PC-9 (cell line): Measurements from ENCODE around the gene CDH19.

ENCODE experiments used
- EZH2 ChIP-seq: fragments of 200-600 bp; sonication (generic); IDR thresholded peaks from 2 replicates; pipeline ENCODE4 v1.8.0; 2017; ENCODE audit warnings: antibody characterized with exemption, low read depth
- TF ChIP-seq, protein P1 (sequence below): fragments of 200-600 bp; sonication (generic); conservative IDR thresholded peaks from 2 replicates; pipeline ENCODE4 v1.6.1; 2017; ENCODE audit warnings: mixed run types, antibody characterized with exemption, mild to moderate bottlenecking, moderate library complexity

DNA sequence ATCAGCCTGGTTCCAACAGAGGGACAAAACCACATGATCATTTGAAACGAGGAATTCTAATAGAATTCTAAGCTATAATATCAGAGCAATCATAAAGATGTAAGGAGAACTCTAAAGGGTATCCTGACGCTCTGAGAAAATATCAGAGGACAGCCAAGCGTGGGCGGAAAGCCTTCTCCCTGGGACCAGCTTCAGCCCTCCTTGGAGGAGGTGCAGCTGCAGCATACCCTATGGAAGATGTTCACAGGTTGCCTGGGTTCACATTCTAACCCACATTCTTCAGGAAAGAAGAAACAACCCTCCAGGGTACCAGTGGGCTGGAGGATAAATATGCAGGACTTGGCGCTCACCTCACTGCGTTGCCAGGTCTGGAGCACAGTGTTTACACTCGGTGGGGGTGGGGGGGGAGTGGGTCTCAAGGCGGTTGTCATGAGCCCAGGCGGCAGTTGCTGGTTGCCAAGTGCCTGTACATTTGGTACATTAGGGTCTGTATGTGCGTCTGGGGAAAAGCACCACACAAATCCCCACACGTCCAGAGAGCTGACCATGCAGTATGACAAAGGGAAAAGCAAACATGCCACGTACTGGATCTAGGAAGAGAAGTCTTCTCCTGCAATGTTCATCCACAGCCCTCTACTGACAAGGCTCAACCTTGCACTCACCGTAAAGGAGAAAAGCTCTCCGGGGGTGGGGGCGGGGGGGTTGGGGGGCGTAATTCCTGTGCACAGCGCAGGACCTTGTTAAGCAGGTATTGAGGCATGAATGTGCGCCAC, 80.5 kb downstream of the CDH19 start:
- TF ChIP-seq, protein P1, sequence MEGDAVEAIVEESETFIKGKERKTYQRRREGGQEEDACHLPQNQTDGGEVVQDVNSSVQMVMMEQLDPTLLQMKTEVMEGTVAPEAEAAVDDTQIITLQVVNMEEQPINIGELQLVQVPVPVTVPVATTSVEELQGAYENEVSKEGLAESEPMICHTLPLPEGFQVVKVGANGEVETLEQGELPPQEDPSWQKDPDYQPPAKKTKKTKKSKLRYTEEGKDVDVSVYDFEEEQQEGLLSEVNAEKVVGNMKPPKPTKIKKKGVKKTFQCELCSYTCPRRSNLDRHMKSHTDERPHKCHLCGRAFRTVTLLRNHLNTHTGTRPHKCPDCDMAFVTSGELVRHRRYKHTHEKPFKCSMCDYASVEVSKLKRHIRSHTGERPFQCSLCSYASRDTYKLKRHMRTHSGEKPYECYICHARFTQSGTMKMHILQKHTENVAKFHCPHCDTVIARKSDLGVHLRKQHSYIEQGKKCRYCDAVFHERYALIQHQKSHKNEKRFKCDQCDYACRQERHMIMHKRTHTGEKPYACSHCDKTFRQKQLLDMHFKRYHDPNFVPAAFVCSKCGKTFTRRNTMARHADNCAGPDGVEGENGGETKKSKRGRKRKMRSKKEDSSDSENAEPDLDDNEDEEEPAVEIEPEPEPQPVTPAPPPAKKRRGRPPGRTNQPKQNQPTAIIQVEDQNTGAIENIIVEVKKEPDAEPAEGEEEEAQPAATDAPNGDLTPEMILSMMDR, result no peak
- no peak for TF ChIP-seq EZH2
